HepG2 (cell line): Measurements from ENCODE around the gene ASB4. TPM values are rescaled to one million over a fixed set of nuclear protein-coding genes. Genes with fewer than 3 reads are reported as not detected.

Source experiments
- ATAC-seq: fragments of 200-7000 bp; cut with Tn5 transposase; 3 replicates; pipeline ENCODE4 v1.9.1; 2020; ENCODE audit warnings: mild to moderate bottlenecking, moderate library complexity
- BruUV-seq: library from RNA; stranded (reverse); fragments of 400-500 nt; replicated peaks from 2 replicates; lab custom pipeline; 2021; lab: Mats Ljungman, UMichigan
- CTCF ChIA-PET: fragments of 300-600 bp; formaldehyde crosslinking; extraction: SDS; loops from one replicate; lab custom pipeline; 2021; ENCODE audit warnings: low total read pairs, inconsistent platforms, low intra/inter-chr PET ratio; lab: Yijun Ruan, JAX
- POLR2A ChIA-PET: fragments of 350-600 bp; sonication (Branson Sonifier 250); formaldehyde crosslinking; loops from one replicate; lab custom pipeline; 2020; ENCODE audit warnings: antibody characterized with exemption, inconsistent platforms; lab: Yijun Ruan, JAX
- DNase-seq: peaks from one replicate; pipeline ENCODE4 v3.0.0-alpha.2; 2015; ENCODE audit warnings: low spot score
- FAIRE-seq: peaks from 3 replicates; lab custom pipeline; 2011; peaks lifted over from hg19 to GRCh38; lab: Jason Lieb, UNC
- H2AFZ ChIP-seq: one replicate; pipeline ENCODE4 v1.6.1; 2011; ENCODE audit warnings: low read length, inconsistent platforms
- H3K27ac ChIP-seq: fragments of 300-600 bp; 3 replicates; pipeline ENCODE4 v1.8.0; 2011; ENCODE audit warnings: mixed run types, mild to moderate bottlenecking, mixed read lengths, low read length, inconsistent platforms; ENCODE audit not compliant: insufficient read depth; ENCODE audit errors: extremely low read length
- H3K27me3 ChIP-seq, 2 experiments: fragments of 200-600 bp in 1 of 2; 2 replicates in 1 of 2; 3 replicates in 1 of 2; pipeline versions ENCODE4 v1.6.0 to v1.8.0; 2011; ENCODE audit warnings: low read length in 2 of 2, mild to moderate bottlenecking in 2 of 2, moderate library complexity in 2 of 2, inconsistent platforms in 1 of 2; ENCODE audit not compliant: insufficient read depth in 2 of 2, control insufficient read depth in 1 of 2
- H3K36me3 ChIP-seq, 2 experiments: fragments of 200-600 bp in 1 of 2; replicated peaks in 1 of 2; 2 replicates in 1 of 2; 3 replicates in 1 of 2; pipeline versions ENCODE4 v1.5.1 to v1.8.0; 2011; ENCODE audit warnings: low read length in 2 of 2, inconsistent platforms in 1 of 2; ENCODE audit not compliant: insufficient read depth in 2 of 2, control insufficient read depth in 1 of 2
- H3K4me1 ChIP-seq: 2 replicates; pipeline ENCODE4 v1.5.1; 2012; ENCODE audit warnings: low read length, inconsistent platforms; ENCODE audit not compliant: insufficient read depth
- H3K4me2 ChIP-seq: 2 replicates; pipeline ENCODE4 v1.6.0; 2011; ENCODE audit warnings: low read depth, low read length, inconsistent platforms
- H3K4me3 ChIP-seq, 3 experiments: fragments of 200-600 bp in 1 of 3; sonication (generic), shearing (Covaris generic) in 1 of 3; replicated peaks in 1 of 3; 2 replicates each; pipeline ENCODE4 v1.5.1; 2011 to 2016; ENCODE audit warnings: low read length in 3 of 3, inconsistent platforms in 2 of 3, low read depth in 2 of 3, mild to moderate bottlenecking in 2 of 3, control low read depth in 1 of 3, mixed read lengths in 1 of 3; ENCODE audit not compliant: insufficient read depth in 1 of 3
- H3K79me2 ChIP-seq: one replicate; pipeline ENCODE4 v1.6.1; 2011; ENCODE audit warnings: low read length, inconsistent platforms; ENCODE audit not compliant: insufficient read depth
- H3K9ac ChIP-seq: 2 replicates; pipeline ENCODE4 v1.6.0; 2011; ENCODE audit warnings: mild to moderate bottlenecking, low read depth, low read length, inconsistent platforms; ENCODE audit not compliant: insufficient read depth
- H3K9me3 ChIP-seq: 2 replicates; pipeline ENCODE4 v1.5.1; 2012; ENCODE audit warnings: mild to moderate bottlenecking, low read length
- H4K20me1 ChIP-seq: 2 replicates; pipeline ENCODE4 v1.6.0; 2011; ENCODE audit warnings: inconsistent platforms, mild to moderate bottlenecking, low read length, moderate library complexity; ENCODE audit not compliant: insufficient read depth
- DNMT3B ChIP-seq: conservative IDR thresholded peaks from 2 replicates; pipeline ENCODE4 v1.6.1; 2016; ENCODE audit warnings: missing biosample characterization, control low read depth
- ELF3 ChIP-seq: IDR thresholded peaks from 2 replicates; pipeline ENCODE4 v1.6.1; 2016; ENCODE audit warnings: missing genetic modification reagents, missing compliant biosample characterization
- MIXL1 ChIP-seq: IDR thresholded peaks from 2 replicates; pipeline ENCODE4 v1.6.1; 2016
- PPARG ChIP-seq: conservative IDR thresholded peaks from 2 replicates; pipeline ENCODE4 v1.6.1; 2016; ENCODE audit warnings: missing biosample characterization, missing genetic modification reagents
- RAD21 ChIP-seq: fragments of 450-650 bp; formaldehyde crosslinking; IDR thresholded peaks from 2 replicates; pipeline ENCODE4 v1.5.0; 2020; ENCODE audit warnings: mild to moderate bottlenecking
- RFX3 ChIP-seq: IDR thresholded peaks from 2 replicates; pipeline ENCODE4 v1.6.1; 2016; ENCODE audit warnings: missing biosample characterization, missing genetic modification reagents
- SMC3 ChIP-seq: IDR thresholded peaks from 2 replicates; pipeline ENCODE4 v1.6.1; 2011; ENCODE audit warnings: low read length, improper control_type of control experiment
- SSRP1 ChIP-seq: IDR thresholded peaks from 2 replicates; pipeline ENCODE4 v1.6.1; 2016; ENCODE audit warnings: control low read depth
- STAG1 ChIP-seq: sonication (generic); formaldehyde crosslinking; IDR thresholded peaks from 2 replicates; pipeline ENCODE4 v1.4.0; 2020; ENCODE audit warnings: missing genetic modification reagents
- TEAD3 ChIP-seq: optimal IDR thresholded peaks from 2 replicates; pipeline ENCODE3; 2016; ENCODE audit warnings: borderline replicate concordance
- TGIF2 ChIP-seq: IDR thresholded peaks from 2 replicates; pipeline ENCODE4 v1.6.1; 2016; ENCODE audit warnings: control low read depth, missing compliant biosample characterization
- ZNF282 ChIP-seq: fragments of 450-650 bp; IDR thresholded peaks from 2 replicates; pipeline ENCODE4 v1.6.1; 2018; ENCODE audit not compliant: partially characterized antibody
- ZNF3 ChIP-seq: IDR thresholded peaks from 2 replicates; pipeline ENCODE4 v1.7.0; 2017; ENCODE audit warnings: inconsistent platforms
- WGBS: methylation state at CpG from one replicate; pipeline ENCODE4 v1.1.6; 2017; ENCODE audit warnings: low lambda C conversion rate; 5-methylcytosine and 5-hydroxymethylcytosine counted together
- in situ Hi-C: cut with HindIII; loops from 2 replicates; pipeline ENCODE4 v1.10.0; 2017; ENCODE audit warnings: low pct_unique_long_range_greater_than_20kb; ENCODE audit not compliant: extremely low pct_ligation_motif_present
- intact Hi-C: fragments of 100-400 bp; cut with micrococcal nuclease; formaldehyde crosslinking; loops from one replicate; pipeline ENCODE4 v1.10.0; 2022; ENCODE audit not compliant: unreplicated experiment
- polyA plus RNA-seq, 8 experiments: library from polyadenylated mRNA; depleted of rRNA in 3 of 8; stranded (reverse) in 7 of 8; unstranded in 1 of 8; fragments of >200 nt; fragmentation: Illumina TruSeq in 4 of 8; extraction: Trizol in 4 of 8; gene quantifications; 2 replicates each; pipeline versions ENCODE4 v1.2.1 to v1.2.3, GENCODE V29; 2011 to 2016; ENCODE audit warnings: low read depth in 4 of 8, missing spikeins in 1 of 8, mixed read lengths in 1 of 8; ENCODE audit not compliant: insufficient read depth in 1 of 8
- total RNA-seq, 5 experiments: library from RNA; depleted of rRNA; stranded (reverse); fragments of >200 nt; fragmentation: Illumina TruSeq; extraction: Trizol; gene quantifications; 2 replicates each; pipeline ENCODE4 v1.2.3, GENCODE V29; 2016; ENCODE audit warnings: low read depth in 1 of 5
- TF ChIP-seq, protein P1 (sequence below): sonication (generic); formaldehyde crosslinking; IDR thresholded peaks from 2 replicates; pipeline ENCODE4 v1.5.0; 2020; ENCODE audit warnings: mild to moderate bottlenecking, missing genetic modification reagents, moderate library complexity

Gene ASB4
- total and polyA plus RNA-seq, 2 of the 13 experiments (the other 11 are each of a cell fraction or from before 2014, with no cell fraction given), result 1.1 to 4.0 TPM

DNA sequence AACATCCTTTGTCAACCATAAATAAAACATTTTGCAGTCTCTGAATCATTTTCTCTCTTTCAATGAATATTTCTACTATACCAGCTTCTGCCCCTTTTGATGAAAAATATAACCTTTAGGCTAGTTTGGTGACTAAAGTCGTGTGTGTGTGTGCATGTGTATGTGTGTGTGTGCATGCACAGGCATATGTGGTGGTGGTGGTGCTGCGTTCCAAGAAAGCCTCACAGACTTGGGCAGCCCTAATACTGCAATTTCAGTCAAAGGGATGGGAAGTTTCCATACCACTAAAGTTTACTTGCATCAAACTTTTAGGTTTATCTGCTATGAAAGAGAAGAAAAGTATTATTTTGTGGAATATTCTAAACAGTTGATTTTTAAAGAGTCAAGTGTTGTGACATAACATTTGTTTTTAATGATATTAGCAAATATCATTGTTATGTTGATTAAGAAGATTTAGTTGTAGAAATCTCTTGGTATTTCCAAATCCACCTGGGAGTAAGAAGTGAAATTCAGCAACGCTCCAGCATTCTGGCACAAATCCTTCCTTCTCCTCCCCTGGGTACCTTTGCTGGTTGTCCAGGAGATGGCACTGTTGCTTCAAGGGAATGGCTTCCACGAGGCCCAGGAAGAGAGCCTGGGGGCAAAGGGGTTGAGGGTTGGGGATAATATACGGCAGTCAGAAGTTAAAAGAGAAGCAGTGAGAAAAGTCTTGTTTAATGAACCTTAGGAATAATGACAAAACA is 41.5 kb downstream of the ASB4 start:
- Histone ChIP-seq H3K4me2 (no peak overlapping the region), H3K79me2 (no peaks in the 10 kb centered on the region), H3K9me3 (no peaks in the 10 kb centered on the region), H3K4me1 (peaks cover 26% of the 10 kb centered on the region), H3K27me3 (no peaks in the 10 kb centered on the region), H4K20me1 (no peaks in the 10 kb centered on the region), H3K4me3 (no peak overlapping the region), H3K36me3 (no peaks in the 10 kb centered on the region), H3K9ac (no peak overlapping the region), H3K27ac (no peak overlapping the region), H2AFZ (no peak overlapping the region)
- TF ChIP-seq SSRP1 (CRISPR knock-in tag), result 0 out of 2 replicates have a peak, but pooled peaks have one; percentile 45
- no peak for TF ChIP-seq MIXL1 (CRISPR knock-in tag)
- TF ChIP-seq SMC3, result peak; percentile 96
- TF ChIP-seq STAG1 (CRISPR knock-in tag), result peak; percentile 95
- 0 out of 2 replicates have a peak, but pooled peaks have one; percentile 24 for TF ChIP-seq ELF3 (CRISPR knock-in tag)
- TF ChIP-seq, protein P1, sequence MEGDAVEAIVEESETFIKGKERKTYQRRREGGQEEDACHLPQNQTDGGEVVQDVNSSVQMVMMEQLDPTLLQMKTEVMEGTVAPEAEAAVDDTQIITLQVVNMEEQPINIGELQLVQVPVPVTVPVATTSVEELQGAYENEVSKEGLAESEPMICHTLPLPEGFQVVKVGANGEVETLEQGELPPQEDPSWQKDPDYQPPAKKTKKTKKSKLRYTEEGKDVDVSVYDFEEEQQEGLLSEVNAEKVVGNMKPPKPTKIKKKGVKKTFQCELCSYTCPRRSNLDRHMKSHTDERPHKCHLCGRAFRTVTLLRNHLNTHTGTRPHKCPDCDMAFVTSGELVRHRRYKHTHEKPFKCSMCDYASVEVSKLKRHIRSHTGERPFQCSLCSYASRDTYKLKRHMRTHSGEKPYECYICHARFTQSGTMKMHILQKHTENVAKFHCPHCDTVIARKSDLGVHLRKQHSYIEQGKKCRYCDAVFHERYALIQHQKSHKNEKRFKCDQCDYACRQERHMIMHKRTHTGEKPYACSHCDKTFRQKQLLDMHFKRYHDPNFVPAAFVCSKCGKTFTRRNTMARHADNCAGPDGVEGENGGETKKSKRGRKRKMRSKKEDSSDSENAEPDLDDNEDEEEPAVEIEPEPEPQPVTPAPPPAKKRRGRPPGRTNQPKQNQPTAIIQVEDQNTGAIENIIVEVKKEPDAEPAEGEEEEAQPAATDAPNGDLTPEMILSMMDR (CRISPR knock-in tag), result peak; percentile 90
- no peak for TF ChIP-seq DNMT3B (CRISPR knock-in tag)
- TF ChIP-seq TGIF2 (CRISPR knock-in tag), result 0 out of 2 replicates have a peak, but pooled peaks have one; percentile 51
- peak; percentile 78 for TF ChIP-seq RAD21 (CRISPR knock-in tag)
- 0 out of 2 replicates have a peak, but pooled peaks have one; percentile 31 for TF ChIP-seq PPARG (CRISPR knock-in tag)
- no peak for TF ChIP-seq RFX3 (CRISPR knock-in tag)
- no peak for TF ChIP-seq ZNF282
- TF ChIP-seq ZNF3, result no peak
- TF ChIP-seq TEAD3, result peak; percentile 26
- in situ Hi-C loops, result loop anchor here (5.0 to 25.0 kb wide), 2 partner anchors 160 to 335 kb away; no protein-coding TSS in a partner anchor
- intact Hi-C loops, result loop anchor here (1.0 to 2.0 kb wide), 2 partner anchors 16 to 159 kb away; no protein-coding TSS in a partner anchor
- CTCF ChIA-PET, result interaction anchor here (1.1 to 8.1 kb wide), 3 partner anchors 15 to 160 kb away, joined by 3 to 150 read pairs (median 10); no protein-coding TSS in a partner anchor
- BruUV-seq, result no TSS peak
- 25% methylated on average over 5 of the region's 5 CpGs for WGBS
- POLR2A ChIA-PET, result no interaction called here
- peak; percentile 58 for DNase-seq
- peak; percentile 97 for ATAC-seq
- peak; percentile 83 for FAIRE-seq
